Stimulated activated naive CD8-positive, alpha-beta T cell treated with anti-CD3 and anti-CD28 coated beads, Interleukin-15, Interleukin-2, amounts not matched to agents 100 ng/mL and 50 ng/mL, for 24 hours (primary cell): ENCODE results near the gene CYP4F12.
A peak's percentile ranks its signal among the peaks of the same experiment; 100 is the strongest.
"Not testable (repeated sequence)": the region's sequence is repeated elsewhere in the genome, so short reads cannot be mapped to it uniquely, and the experiment has no call there.

Source experiments
- H3K27ac Mint-ChIP-seq: one replicate; pipeline ENCODE4 v1.8.0; 2021; ENCODE audit warnings: mild to moderate bottlenecking, mixed read lengths
- H3K27me3 Mint-ChIP-seq: one replicate; pipeline ENCODE4 v1.8.0; 2021; ENCODE audit warnings: mixed read lengths
- H3K36me3 Mint-ChIP-seq: one replicate; pipeline ENCODE4 v1.8.0; 2021; ENCODE audit warnings: low read depth, mixed read lengths
- H3K4me1 Mint-ChIP-seq: one replicate; pipeline ENCODE4 v1.8.0; 2021; ENCODE audit warnings: low read depth, mixed read lengths
- H3K4me3 Mint-ChIP-seq: one replicate; pipeline ENCODE4 v1.8.0; 2021; ENCODE audit warnings: mild to moderate bottlenecking, mixed read lengths
- H3K9me3 Mint-ChIP-seq: one replicate; pipeline ENCODE4 v1.8.0; 2021; ENCODE audit warnings: mixed read lengths

CYP4F12 gene

GRCh38 chr19:15641901-15642491, 30.9 kb upstream of the CYP4F12 start:
- no peak overlapping the region for H3K4me3 Mint-ChIP-seq
- peaks cover 3% of the 10 kb centered on the region for H3K27me3 Mint-ChIP-seq
- peaks cover 5% of the 10 kb centered on the region for H3K4me1 Mint-ChIP-seq
- no peaks in the 10 kb centered on the region for H3K36me3 Mint-ChIP-seq
- H3K9me3 Mint-ChIP-seq = no peaks in the 10 kb centered on the region
- H3K27ac Mint-ChIP-seq = no peak overlapping the region

DNA sequence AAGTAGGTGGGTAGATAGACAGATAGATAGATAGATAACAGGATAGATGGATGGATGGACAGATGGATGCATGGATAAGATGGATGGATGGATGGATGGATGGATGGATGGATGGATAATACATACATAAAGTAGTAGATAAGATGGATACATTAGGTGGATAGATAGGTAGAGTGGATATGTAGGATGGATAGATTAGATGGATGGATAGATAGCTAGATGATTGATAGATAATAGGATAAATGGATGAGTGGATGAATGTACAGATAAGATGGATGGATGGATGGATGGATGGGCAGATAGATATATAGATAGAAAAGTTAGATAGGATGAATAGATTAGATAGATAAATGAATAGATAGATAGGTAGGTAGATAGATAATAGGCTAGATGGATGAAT, 30.1 kb upstream of the CYP4F12 start:
- Mint-ChIP-seq H3K4me3 (no peak overlapping the region), H3K4me1 (peaks cover 5% of the 10 kb centered on the region), H3K27ac (peak overlapping the region; percentile 28), H3K36me3 (no peaks in the 10 kb centered on the region), H3K9me3 (no peaks in the 10 kb centered on the region), H3K27me3 (peaks cover 2% of the 10 kb centered on the region)

DNA sequence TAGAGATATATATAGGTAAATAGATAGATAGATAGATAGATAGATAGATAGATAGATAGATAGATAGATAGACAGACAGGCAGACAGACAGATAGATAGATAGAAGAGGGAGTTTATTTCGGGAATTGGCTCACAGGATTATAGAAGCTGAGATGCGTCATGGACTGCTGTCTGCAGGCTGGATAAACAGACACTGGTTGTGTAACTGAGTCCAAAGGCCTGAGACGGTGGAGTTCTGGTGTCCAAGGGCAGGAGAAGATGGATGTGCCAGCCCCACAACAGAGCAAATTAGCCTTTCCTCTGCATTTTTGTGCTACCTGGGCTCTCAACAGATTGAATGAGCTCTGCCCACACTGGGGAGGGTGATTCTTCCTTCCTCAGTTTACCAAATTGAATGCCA, 29.5 kb upstream of the CYP4F12 start:
- Mint-ChIP-seq H3K27me3 (no peaks in the 10 kb centered on the region), H3K27ac (no peak overlapping the region), H3K36me3 (no peaks in the 10 kb centered on the region), H3K4me1 (peaks cover 5% of the 10 kb centered on the region), H3K9me3 (no peaks in the 10 kb centered on the region), H3K4me3 (no peak overlapping the region)

DNA sequence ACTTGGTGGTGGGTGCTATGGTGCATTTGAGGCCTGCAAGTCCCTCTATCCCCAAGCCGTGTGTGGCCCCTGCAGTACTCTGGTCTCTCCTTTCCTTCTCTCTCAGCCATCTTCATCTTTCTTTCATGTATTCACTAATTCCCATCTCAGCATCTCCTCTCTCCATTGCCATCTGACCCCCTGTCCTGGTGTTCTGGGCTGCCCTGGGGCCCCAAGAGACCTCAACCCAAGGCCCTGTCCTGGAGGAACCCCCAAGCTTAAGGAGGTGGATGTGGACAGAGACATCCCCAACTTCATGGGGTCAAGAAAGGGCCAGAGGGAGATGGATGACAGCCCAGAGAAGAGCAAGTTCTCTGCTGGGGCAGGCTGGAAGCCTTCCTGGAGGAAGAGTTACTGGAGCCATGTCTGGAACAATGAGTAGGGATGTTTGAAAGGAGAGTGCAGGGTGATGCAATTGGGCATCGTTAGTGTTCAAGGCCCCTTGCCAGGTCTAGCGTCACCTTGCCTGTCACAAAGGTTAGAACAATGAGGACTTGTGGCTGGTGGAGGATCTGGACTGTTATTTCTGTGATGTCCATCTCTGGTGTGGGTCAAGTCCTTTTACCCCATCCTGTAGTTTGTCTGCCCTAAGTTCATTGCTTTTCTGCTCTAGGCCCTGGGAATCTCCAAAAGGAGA, 28.7 kb upstream of the CYP4F12 start:
- Mint-ChIP-seq H3K36me3 (no peaks in the 10 kb centered on the region), H3K9me3 (no peaks in the 10 kb centered on the region), H3K27ac (no peak overlapping the region), H3K27me3 (no peaks in the 10 kb centered on the region), H3K4me3 (no peak overlapping the region), H3K4me1 (peaks cover 5% of the 10 kb centered on the region)

- Mint-ChIP-seq H3K27ac (no peak overlapping the region), H3K4me1 (peaks cover 5% of the 10 kb centered on the region), H3K27me3 (no peaks in the 10 kb centered on the region), H3K36me3 (no peaks in the 10 kb centered on the region), H3K9me3 (no peaks in the 10 kb centered on the region), H3K4me3 (no peak overlapping the region)
Observed at GRCh38 chr19:15644816-15645215, 28.1 kb upstream of the CYP4F12 start.

- Mint-ChIP-seq H3K4me3 (no peak overlapping the region), H3K27me3 (peaks cover 19% of the 10 kb centered on the region), H3K4me1 (no peaks in the 10 kb centered on the region), H3K27ac (no peak overlapping the region), H3K36me3 (no peaks in the 10 kb centered on the region), H3K9me3 (no peaks in the 10 kb centered on the region)
Observed at GRCh38 chr19:15649526-15649925, 23.4 kb upstream of the CYP4F12 start.

DNA sequence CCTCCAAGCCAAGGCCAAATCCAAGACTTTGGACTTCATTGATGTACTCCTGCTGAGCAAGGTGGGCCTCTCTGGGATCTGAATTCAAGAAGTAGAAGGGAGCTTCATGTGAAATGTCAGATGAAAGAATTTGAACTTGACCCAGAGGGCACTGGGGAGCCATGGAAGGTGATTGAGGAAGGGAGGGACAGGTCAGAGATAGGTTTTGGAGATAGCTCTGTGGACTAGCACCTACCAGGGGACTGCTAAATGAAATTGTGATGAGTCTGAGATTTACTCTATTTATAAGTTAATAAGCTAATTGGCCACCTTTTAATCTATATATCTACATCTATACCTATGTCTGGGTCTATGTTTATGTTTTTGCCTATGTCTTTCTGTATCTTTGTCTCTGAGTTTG, 22.8 kb upstream of the CYP4F12 start:
- H3K36me3 Mint-ChIP-seq, H3K9me3 Mint-ChIP-seq, H3K4me1 Mint-ChIP-seq, H3K27ac Mint-ChIP-seq, H3K4me3 Mint-ChIP-seq: not testable (repeated sequence)
- H3K27me3 Mint-ChIP-seq = peaks cover 24% of the 10 kb centered on the region

DNA sequence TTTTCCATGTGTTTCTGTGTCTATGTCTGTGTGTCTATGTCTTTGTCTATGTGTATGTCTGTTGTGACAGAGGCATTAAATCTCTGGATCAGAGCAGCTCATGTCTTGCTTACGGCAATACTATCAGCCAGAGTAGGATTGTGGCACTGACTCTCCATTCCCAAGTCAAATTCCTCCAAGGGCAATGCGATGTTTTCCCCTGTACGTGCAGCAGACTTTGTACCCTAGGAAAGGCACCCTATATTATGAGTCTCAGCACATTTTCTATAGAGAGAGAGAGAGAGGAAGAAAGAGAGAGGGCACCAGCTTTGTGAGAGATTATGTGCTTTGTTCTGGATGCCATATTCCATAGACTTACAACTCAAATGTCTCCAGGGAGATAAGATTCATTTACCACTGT, 21.1 kb upstream of the CYP4F12 start:
- Mint-ChIP-seq H3K27me3 (peaks cover 32% of the 10 kb centered on the region), H3K9me3 (no peaks in the 10 kb centered on the region), H3K36me3 (no peaks in the 10 kb centered on the region), H3K4me1 (no peaks in the 10 kb centered on the region), H3K27ac (no peak overlapping the region), H3K4me3 (no peak overlapping the region)

DNA sequence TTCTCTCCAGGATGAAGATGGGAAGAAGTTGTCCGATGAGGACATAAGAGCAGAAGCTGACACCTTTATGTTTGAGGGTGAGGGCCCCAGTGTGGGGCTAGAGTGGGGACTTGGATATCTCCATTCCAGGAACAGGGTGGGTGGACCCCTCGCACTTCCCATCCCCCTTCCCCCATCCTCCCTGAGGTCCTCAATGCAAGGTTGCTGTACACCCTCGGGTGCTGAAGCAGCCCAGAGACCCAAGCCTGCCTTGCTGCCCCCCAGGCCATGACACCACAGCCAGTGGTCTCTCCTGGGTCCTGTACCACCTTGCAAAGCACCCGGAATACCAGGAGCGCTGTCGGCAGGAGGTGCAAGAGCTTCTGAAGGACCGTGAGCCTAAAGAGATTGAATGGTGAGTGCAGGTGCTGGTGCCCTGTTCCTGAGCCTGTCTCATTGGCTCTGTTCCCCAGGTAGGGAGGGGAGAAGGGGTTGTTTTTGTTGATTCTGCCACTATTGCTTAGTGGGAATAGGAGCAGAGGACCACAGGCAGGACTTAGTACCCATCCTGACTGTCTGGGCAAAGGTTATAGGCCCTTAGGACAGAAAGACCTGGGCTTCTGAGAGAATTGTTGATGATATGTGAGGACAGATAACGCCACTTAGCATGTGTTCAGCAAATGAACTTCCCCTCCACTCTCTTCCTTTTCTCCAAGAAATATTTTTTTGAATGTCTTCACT, 20.2 kb upstream of the CYP4F12 start:
- Mint-ChIP-seq H3K4me1 (no peaks in the 10 kb centered on the region), H3K36me3 (no peaks in the 10 kb centered on the region), H3K4me3 (no peak overlapping the region), H3K27ac (no peak overlapping the region), H3K27me3 (peaks cover 35% of the 10 kb centered on the region), H3K9me3 (no peaks in the 10 kb centered on the region)

- H3K4me3 Mint-ChIP-seq = no peak overlapping the region
- H3K36me3 Mint-ChIP-seq = no peaks in the 10 kb centered on the region
- H3K27ac Mint-ChIP-seq = no peak overlapping the region
- peaks cover 44% of the 10 kb centered on the region for H3K27me3 Mint-ChIP-seq
- no peaks in the 10 kb centered on the region for H3K9me3 Mint-ChIP-seq
- H3K4me1 Mint-ChIP-seq = no peaks in the 10 kb centered on the region
Observed at GRCh38 chr19:15656467-15656866, 16.4 kb upstream of the CYP4F12 start.

DNA sequence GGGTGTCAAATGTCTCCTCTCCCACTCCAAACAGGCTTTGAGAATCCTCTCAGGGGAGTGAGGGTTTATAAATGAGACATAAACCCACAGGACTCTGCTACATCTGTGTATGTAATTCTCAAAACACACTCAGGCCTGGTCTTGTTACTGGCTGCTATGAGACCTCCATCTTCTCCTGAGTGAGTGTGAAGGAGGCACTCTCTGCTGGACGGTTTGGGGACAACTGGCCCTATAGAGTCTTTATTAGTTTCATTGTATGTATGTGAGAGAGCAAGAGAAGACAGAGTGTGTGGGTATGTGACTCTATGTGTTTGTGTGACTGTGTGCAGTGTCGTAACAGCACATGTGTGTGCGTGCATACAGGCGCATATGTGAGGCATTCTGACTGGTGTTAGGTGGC, 9.6 kb upstream of the CYP4F12 start:
- no peaks in the 10 kb centered on the region for H3K4me1 Mint-ChIP-seq
- no peaks in the 10 kb centered on the region for H3K9me3 Mint-ChIP-seq
- no peak overlapping the region for H3K27ac Mint-ChIP-seq
- peaks cover 25% of the 10 kb centered on the region for H3K27me3 Mint-ChIP-seq
- no peak overlapping the region for H3K4me3 Mint-ChIP-seq
- H3K36me3 Mint-ChIP-seq = no peaks in the 10 kb centered on the region

DNA sequence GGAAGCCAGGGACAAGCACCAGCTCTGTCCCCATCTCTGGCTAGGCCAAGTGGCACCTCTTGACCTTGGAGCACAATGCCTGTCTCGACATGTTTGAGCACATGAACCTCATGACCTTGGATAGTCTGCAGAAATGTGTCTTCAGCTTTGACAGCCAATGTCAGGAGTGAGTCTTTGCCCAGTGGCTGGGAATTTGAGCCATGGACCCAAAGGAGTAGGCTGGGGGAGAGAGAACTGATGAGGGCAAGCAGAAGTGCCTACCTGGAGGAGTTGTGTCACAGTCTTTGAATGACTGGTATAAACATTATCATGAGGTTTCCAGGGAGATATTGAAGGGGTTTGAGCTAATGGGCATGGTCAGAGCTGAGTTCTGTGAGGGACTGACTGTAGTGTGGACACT, 6.7 kb upstream of the CYP4F12 start:
- H3K9me3 Mint-ChIP-seq = no peaks in the 10 kb centered on the region
- no peak overlapping the region for H3K4me3 Mint-ChIP-seq
- peaks cover 24% of the 10 kb centered on the region for H3K27me3 Mint-ChIP-seq

GRCh38 chr19:15666883-15667282, 6.0 kb upstream of the CYP4F12 start:
- no peaks in the 10 kb centered on the region for H3K36me3 Mint-ChIP-seq
- H3K27ac Mint-ChIP-seq = no peak overlapping the region
- H3K27me3 Mint-ChIP-seq = peaks cover 20% of the 10 kb centered on the region
- no peaks in the 10 kb centered on the region for H3K9me3 Mint-ChIP-seq
- H3K4me3 Mint-ChIP-seq = no peak overlapping the region
- no peaks in the 10 kb centered on the region for H3K4me1 Mint-ChIP-seq

More for the DNA sequence above, 6.7 kb upstream of the CYP4F12 start:
- Mint-ChIP-seq H3K27ac (no peak overlapping the region), H3K4me1 (no peaks in the 10 kb centered on the region), H3K36me3 (no peaks in the 10 kb centered on the region)

DNA sequence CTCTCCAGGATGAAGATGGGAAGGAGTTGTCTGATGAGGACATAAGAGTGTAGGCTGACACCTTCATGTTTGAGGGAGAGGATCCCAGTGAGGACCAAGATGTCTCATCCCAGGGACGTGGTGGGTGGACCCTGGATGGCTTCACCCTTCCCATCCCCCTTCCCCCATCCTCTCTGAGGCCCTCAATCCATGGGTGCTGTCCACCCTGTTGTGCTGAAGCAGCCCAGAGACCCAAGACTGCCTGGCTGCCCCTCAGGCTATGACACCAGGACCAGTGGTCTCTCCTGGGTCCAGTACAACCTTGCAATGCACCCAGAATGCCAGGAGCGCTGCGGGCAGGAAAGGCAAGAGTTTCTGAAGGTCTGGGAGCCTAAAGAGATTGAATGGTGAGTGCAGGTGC, 3.4 kb upstream of the CYP4F12 start:
- H3K9me3 Mint-ChIP-seq = peaks cover 3% of the 10 kb centered on the region
- H3K36me3 Mint-ChIP-seq = no peaks in the 10 kb centered on the region
- H3K27ac Mint-ChIP-seq = no peak overlapping the region
- peaks cover 14% of the 10 kb centered on the region for H3K4me1 Mint-ChIP-seq
- no peak overlapping the region for H3K4me3 Mint-ChIP-seq
- peaks cover 10% of the 10 kb centered on the region for H3K27me3 Mint-ChIP-seq

DNA sequence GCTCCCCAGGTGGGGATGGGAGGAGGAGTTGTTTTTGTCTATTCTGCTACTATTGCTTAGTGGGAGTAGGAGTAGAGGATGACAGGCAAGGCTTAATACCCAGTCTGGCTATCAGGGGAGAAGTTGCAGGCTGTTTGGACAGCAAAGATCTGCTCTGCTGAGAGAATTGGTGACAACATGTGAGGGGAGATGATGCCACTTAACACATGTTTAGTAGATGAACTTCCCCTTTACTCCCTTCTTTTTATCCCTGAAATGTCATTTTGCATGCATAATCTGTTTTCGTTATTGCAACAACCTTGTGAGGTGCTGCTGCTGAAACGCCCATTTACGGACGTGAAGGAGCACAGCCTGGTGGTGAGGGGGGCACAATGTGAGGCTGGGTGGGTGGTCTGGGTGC, 3.0 kb upstream of the CYP4F12 start:
- Mint-ChIP-seq H3K4me1 (peaks cover 17% of the 10 kb centered on the region), H3K9me3 (peaks cover 5% of the 10 kb centered on the region), H3K27me3 (peaks cover 8% of the 10 kb centered on the region), H3K4me3 (no peak overlapping the region), H3K36me3 (no peaks in the 10 kb centered on the region), H3K27ac (no peak overlapping the region)
